C4-2B (cell line): ENCODE data around the gene PATJ.

Experiments used
- CTCF ChIP-seq: fragments of 450-650 bp; conservative IDR thresholded peaks from 2 replicates; pipeline ENCODE4 v1.5.1; 2017; ENCODE audit warnings: mild to moderate bottlenecking
- ZFX ChIP-seq: fragments of 450-650 bp; IDR thresholded peaks from 2 replicates; pipeline ENCODE4 v1.6.1; 2017

GRCh38 chr1:62138029-62138428, 395.7 kb downstream of the PATJ start:
- no peak for TF ChIP-seq CTCF
- no peak for TF ChIP-seq ZFX
